ENCODE results near the gene USH2A. TPM values are rescaled to one million over a fixed set of nuclear protein-coding genes. Genes with fewer than 3 reads are reported as not detected.

USH2A gene
- total RNA-seq, 2 experiments from 2014 or later: not detected

DNA sequence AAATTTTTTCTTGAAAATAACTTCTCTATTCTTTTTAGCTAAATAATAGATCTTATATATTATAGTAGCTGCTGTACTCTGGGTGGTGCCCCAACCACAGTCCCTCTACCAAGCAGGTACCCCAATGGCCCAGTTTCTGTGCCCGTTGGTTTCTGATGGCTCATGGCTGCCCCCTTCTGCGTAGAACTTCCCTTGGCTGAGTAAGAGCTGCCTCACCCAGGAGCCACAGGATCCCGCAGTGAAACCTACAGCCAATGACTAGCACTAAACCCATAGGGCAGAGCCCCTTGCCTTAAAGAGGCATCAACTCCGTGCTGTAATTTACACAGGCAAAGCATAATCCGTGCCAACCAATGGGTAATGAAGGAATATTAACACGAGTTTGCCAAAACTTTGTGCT, 247.5 kb downstream of the USH2A start:
- DNase-seq (no peak), ATAC-seq (ENCODE audit: poor library complexity) (no peak)
- no peaks in the 10 kb centered on the region for H3K27me3 ChIP-seq (ENCODE audit: control insufficient read depth in 1 of 2, insufficient read depth in 2 of 2, low read length in 2 of 2)
- H3K27ac ChIP-seq (ENCODE audit: low read depth in 1 of 2, low read length in 2 of 2): no peak overlapping the region
- H3K9me3 ChIP-seq (ENCODE audit: control insufficient read depth in 1 of 2, insufficient read depth in 1 of 2, low read length in 2 of 2): peaks cover 0 to 2% of the 10 kb centered on the region in 2 experiments
- Mint-ChIP-seq H3K27me3 (no peaks in the 10 kb centered on the region), H3K9me3 (peaks cover 3% of the 10 kb centered on the region), H3K36me3 (ENCODE audit: low read depth) (no peaks in the 10 kb centered on the region), H3K27ac (no peak overlapping the region), H3K4me1 (ENCODE audit: low read depth) (no peaks in the 10 kb centered on the region), H3K4me3 (no peak overlapping the region)
- TF ChIP-seq, protein P1, sequence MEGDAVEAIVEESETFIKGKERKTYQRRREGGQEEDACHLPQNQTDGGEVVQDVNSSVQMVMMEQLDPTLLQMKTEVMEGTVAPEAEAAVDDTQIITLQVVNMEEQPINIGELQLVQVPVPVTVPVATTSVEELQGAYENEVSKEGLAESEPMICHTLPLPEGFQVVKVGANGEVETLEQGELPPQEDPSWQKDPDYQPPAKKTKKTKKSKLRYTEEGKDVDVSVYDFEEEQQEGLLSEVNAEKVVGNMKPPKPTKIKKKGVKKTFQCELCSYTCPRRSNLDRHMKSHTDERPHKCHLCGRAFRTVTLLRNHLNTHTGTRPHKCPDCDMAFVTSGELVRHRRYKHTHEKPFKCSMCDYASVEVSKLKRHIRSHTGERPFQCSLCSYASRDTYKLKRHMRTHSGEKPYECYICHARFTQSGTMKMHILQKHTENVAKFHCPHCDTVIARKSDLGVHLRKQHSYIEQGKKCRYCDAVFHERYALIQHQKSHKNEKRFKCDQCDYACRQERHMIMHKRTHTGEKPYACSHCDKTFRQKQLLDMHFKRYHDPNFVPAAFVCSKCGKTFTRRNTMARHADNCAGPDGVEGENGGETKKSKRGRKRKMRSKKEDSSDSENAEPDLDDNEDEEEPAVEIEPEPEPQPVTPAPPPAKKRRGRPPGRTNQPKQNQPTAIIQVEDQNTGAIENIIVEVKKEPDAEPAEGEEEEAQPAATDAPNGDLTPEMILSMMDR (IDR thresholded peaks at IDR 0.05): no peak
- H3K4me3 ChIP-seq (ENCODE audit: low read length): no peak overlapping the region
- H3K36me3 ChIP-seq (ENCODE audit: insufficient read depth, low read length): no peaks in the 10 kb centered on the region
- CTCF ChIA-PET: no interaction called here
- POLR2A ChIA-PET: no interaction called here
- intact Hi-C loops (cut with DNase I, micrococcal nuclease): no loop called here
- no peaks in the 10 kb centered on the region for H3K4me1 ChIP-seq (ENCODE audit: insufficient read depth, low read length)

DNA sequence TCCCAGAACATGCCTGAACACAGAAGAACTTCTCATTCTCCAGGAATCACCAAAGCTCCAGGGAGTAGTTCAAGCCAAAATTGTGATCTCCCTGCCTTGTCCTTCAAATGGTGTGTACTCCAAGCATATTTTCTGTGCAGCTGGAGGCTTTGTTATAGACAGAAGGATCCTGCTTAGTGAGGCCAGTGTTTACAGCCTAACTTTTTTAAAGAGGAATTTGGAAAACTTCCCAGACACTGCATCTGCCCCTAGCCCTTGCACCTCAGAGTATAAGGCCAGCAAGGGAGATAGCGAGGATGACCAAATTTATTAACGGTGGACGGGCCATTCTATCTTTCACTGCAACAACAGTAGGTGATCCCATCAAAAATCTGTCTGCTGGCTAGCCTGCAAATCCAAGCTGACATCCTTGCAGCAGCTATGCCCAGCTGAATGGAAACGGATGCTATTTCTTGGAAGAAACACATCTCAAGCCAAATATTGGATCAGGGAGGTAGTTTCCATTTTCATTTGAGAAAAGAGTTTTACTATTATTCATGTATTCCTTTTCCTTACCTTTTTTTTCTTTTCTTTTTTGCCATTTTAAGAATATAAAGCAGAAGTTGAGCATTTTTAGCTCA, 249.8 kb downstream of the USH2A start:
- Histone ChIP-seq H3K9me3 (ENCODE audit: control insufficient read depth in 1 of 2, insufficient read depth in 1 of 2, low read length in 2 of 2) (peaks cover 0 to 2% of the 10 kb centered on the region in 2 experiments), H3K36me3 (ENCODE audit: insufficient read depth, low read length) (no peaks in the 10 kb centered on the region), H3K4me1 (ENCODE audit: insufficient read depth, low read length) (no peaks in the 10 kb centered on the region), H3K27me3 (ENCODE audit: control insufficient read depth in 1 of 2, insufficient read depth in 2 of 2, low read length in 2 of 2) (no peaks in the 10 kb centered on the region), H3K4me3 (ENCODE audit: low read length) (no peak overlapping the region), H3K27ac (ENCODE audit: low read depth in 1 of 2, low read length in 2 of 2) (no peak overlapping the region)
- H3K36me3 Mint-ChIP-seq (ENCODE audit: low read depth): no peaks in the 10 kb centered on the region
- DNase-seq: no peak
- H3K4me1 Mint-ChIP-seq (ENCODE audit: low read depth): no peaks in the 10 kb centered on the region
- TF ChIP-seq, protein P1 (IDR thresholded peaks at IDR 0.05): no peak
- H3K9me3 Mint-ChIP-seq: peaks cover 3% of the 10 kb centered on the region
- no peak overlapping the region for H3K4me3 Mint-ChIP-seq
- no peak for ATAC-seq (ENCODE audit: poor library complexity)
- intact Hi-C loops (cut with DNase I, micrococcal nuclease): no loop called here
- ChIA-PET CTCF (no interaction called here), POLR2A (no interaction called here)
- no peaks in the 10 kb centered on the region for H3K27me3 Mint-ChIP-seq
- H3K27ac Mint-ChIP-seq: no peak overlapping the region

DNA sequence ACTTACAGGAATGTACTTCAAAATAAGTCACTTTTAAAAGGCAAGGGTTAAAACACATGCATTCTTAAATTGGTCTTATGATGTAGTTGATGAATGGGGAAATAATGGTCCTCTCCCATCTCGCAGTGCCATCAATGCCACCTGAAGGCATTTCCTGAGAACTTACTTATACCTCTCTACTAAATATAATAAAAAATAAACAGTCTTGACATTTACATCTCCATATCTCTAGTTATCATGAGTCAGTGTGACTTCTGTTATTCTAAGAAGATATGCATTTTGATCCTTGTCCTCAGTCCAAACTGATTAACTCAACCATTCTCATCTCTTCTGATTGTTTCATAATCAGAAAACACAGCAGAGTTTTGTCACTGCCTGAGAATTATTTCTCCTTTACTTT, 253.9 kb downstream of the USH2A start:
- no peak for ATAC-seq (ENCODE audit: poor library complexity)
- ChIA-PET POLR2A (no interaction called here), CTCF (no interaction called here)
- Mint-ChIP-seq H3K36me3 (ENCODE audit: low read depth) (no peaks in the 10 kb centered on the region), H3K4me3 (no peak overlapping the region), H3K9me3 (peaks cover 12% of the 10 kb centered on the region), H3K4me1 (ENCODE audit: low read depth) (no peaks in the 10 kb centered on the region), H3K27me3 (no peaks in the 10 kb centered on the region), H3K27ac (no peak overlapping the region)
- intact Hi-C loops (cut with DNase I, micrococcal nuclease): no loop called here
- no peaks in the 10 kb centered on the region for H3K36me3 ChIP-seq (ENCODE audit: insufficient read depth, low read length)
- H3K4me3 ChIP-seq (ENCODE audit: low read length): no peak overlapping the region
- H3K27me3 ChIP-seq (ENCODE audit: control insufficient read depth in 1 of 2, insufficient read depth in 2 of 2, low read length in 2 of 2): no peaks in the 10 kb centered on the region
- TF ChIP-seq, protein P1 (IDR thresholded peaks at IDR 0.05): no peak
- H3K27ac ChIP-seq (ENCODE audit: low read depth in 1 of 2, low read length in 2 of 2): no peak overlapping the region
- H3K9me3 ChIP-seq (ENCODE audit: control insufficient read depth in 1 of 2, insufficient read depth in 1 of 2, low read length in 2 of 2): no peaks in the 10 kb centered on the region
- no peaks in the 10 kb centered on the region for H3K4me1 ChIP-seq (ENCODE audit: insufficient read depth, low read length)
- no peak for DNase-seq
